HEK293 (cell line): ENCODE results near the gene SLC6A17.

ENCODE experiments used
- CTCF ChIA-PET: fragments of 350-600 bp; formaldehyde crosslinking; extraction: SDS; loops from one replicate; lab custom pipeline; 2021; ENCODE audit warnings: antibody characterized with exemption; lab: Yijun Ruan, JAX
- POLR2A ChIA-PET: fragments of 300-600 bp; formaldehyde crosslinking; extraction: SDS; loops from one replicate; lab custom pipeline; 2020; ENCODE audit warnings: antibody characterized with exemption, inconsistent platforms; lab: Yijun Ruan, JAX
- H3K27ac ChIP-seq: fragments of 200-500 bp; sonication (Bioruptor generic); 2 replicates; pipeline ENCODE4 v1.5.1; 2014; ENCODE audit warnings: low read depth, low read length, control low read depth, inconsistent platforms; ENCODE audit errors: extremely low read depth
- H3K36me3 ChIP-seq, 2 experiments: fragments of 200-500 bp in 1 of 2; sonication (Bioruptor generic) in 1 of 2; 1 replicate in 1 of 2; 2 replicates in 1 of 2; pipeline ENCODE4 v1.5.1; 2014 to 2017; ENCODE audit warnings: inconsistent platforms in 2 of 2, low read length in 2 of 2; ENCODE audit not compliant: control insufficient read depth in 2 of 2, insufficient read depth in 1 of 2
- H3K4me1 ChIP-seq: fragments of 200-500 bp; sonication (Bioruptor generic); 2 replicates; pipeline ENCODE4 v1.5.1; 2014; ENCODE audit warnings: mild to moderate bottlenecking, low read length, inconsistent platforms; ENCODE audit not compliant: control insufficient read depth, insufficient read depth
- H3K4me3 ChIP-seq: 2 replicates; pipeline ENCODE4 v1.5.1; 2011; ENCODE audit warnings: low read depth, mild to moderate bottlenecking, control low read depth, low read length, moderate library complexity
- H3K9me3 ChIP-seq: fragments of 200-500 bp; sonication (Bioruptor generic); 2 replicates; pipeline ENCODE4 v1.5.1; 2014; ENCODE audit warnings: low read depth, low read length, inconsistent platforms; ENCODE audit not compliant: control insufficient read depth, insufficient read depth
- CTCF ChIP-seq: fragments of 450-650 bp; formaldehyde crosslinking; IDR thresholded peaks from 2 replicates; pipeline ENCODE4 v1.5.1; 2016; ENCODE audit warnings: missing biosample characterization, missing genetic modification characterization
- FEZF1 ChIP-seq: fragments of 450-650 bp; formaldehyde crosslinking; IDR thresholded peaks from 2 replicates; pipeline ENCODE4 v1.5.1; 2016; ENCODE audit warnings: missing biosample characterization, missing genetic modification characterization
- PRDM2 ChIP-seq: fragments of 450-650 bp; formaldehyde crosslinking; IDR thresholded peaks from 2 replicates; pipeline ENCODE4 v1.5.1; 2016; ENCODE audit warnings: missing biosample characterization, missing genetic modification characterization, borderline replicate concordance
- TCF7L2 ChIP-seq: IDR thresholded peaks from 2 replicates; pipeline ENCODE4 v1.6.1; 2011; ENCODE audit warnings: low read depth, mild to moderate bottlenecking, inconsistent platforms, low read length, moderate library complexity, borderline replicate concordance
- ZBTB48 ChIP-seq: fragments of 450-650 bp; formaldehyde crosslinking; IDR thresholded peaks from 2 replicates; pipeline ENCODE4 v1.5.1; 2016; ENCODE audit warnings: missing biosample characterization, missing genetic modification characterization
- ZBTB7A ChIP-seq: fragments of 450-650 bp; formaldehyde crosslinking; IDR thresholded peaks from 2 replicates; pipeline ENCODE4 v1.5.1; 2016; ENCODE audit warnings: low read depth, missing biosample characterization, missing genetic modification characterization
- ZFP69B ChIP-seq: fragments of 450-650 bp; formaldehyde crosslinking; IDR thresholded peaks from 2 replicates; pipeline ENCODE4 v1.5.1; 2016; ENCODE audit warnings: missing biosample characterization, missing genetic modification characterization
- ZNF16 ChIP-seq: fragments of 450-650 bp; formaldehyde crosslinking; IDR thresholded peaks from 2 replicates; pipeline ENCODE4 v1.5.1; 2016; ENCODE audit warnings: low read depth, missing biosample characterization, missing genetic modification characterization
- ZNF174 ChIP-seq: fragments of 450-650 bp; formaldehyde crosslinking; IDR thresholded peaks from 2 replicates; pipeline ENCODE4 v1.5.0; 2017; ENCODE audit warnings: missing biosample characterization, mild to moderate bottlenecking, missing genetic modification characterization
- ZNF175 ChIP-seq: fragments of 450-650 bp; formaldehyde crosslinking; IDR thresholded peaks from 2 replicates; pipeline ENCODE4 v1.5.1; 2016; ENCODE audit warnings: missing biosample characterization, missing genetic modification characterization
- ZNF239 ChIP-seq: fragments of 450-650 bp; formaldehyde crosslinking; IDR thresholded peaks from 2 replicates; pipeline ENCODE4 v1.5.1; 2016; ENCODE audit warnings: missing biosample characterization, missing genetic modification characterization
- ZNF366 ChIP-seq: fragments of 450-650 bp; formaldehyde crosslinking; conservative IDR thresholded peaks from 2 replicates; pipeline ENCODE4 v1.5.1; 2016; ENCODE audit warnings: missing biosample characterization, missing genetic modification characterization
- ZNF423 ChIP-seq: fragments of 450-650 bp; formaldehyde crosslinking; IDR thresholded peaks from 2 replicates; pipeline ENCODE4 v1.5.1; 2016; ENCODE audit warnings: missing biosample characterization, missing genetic modification characterization
- ZNF513 ChIP-seq: fragments of 450-650 bp; IDR thresholded peaks from 2 replicates; pipeline ENCODE4 v1.5.1; 2018; ENCODE audit warnings: missing biosample characterization, missing genetic modification characterization
- ZNF530 ChIP-seq: fragments of 450-650 bp; formaldehyde crosslinking; IDR thresholded peaks from 2 replicates; pipeline ENCODE4 v1.5.1; 2016; ENCODE audit warnings: low read depth, missing biosample characterization, missing genetic modification characterization
- ZNF585B ChIP-seq: fragments of 450-650 bp; formaldehyde crosslinking; IDR thresholded peaks from 2 replicates; pipeline ENCODE4 v1.5.1; 2016; ENCODE audit warnings: missing biosample characterization, missing genetic modification characterization
- ZNF654 ChIP-seq: fragments of 450-650 bp; formaldehyde crosslinking; IDR thresholded peaks from 2 replicates; pipeline ENCODE4 v1.5.1; 2016; ENCODE audit warnings: low read depth, missing biosample characterization, missing genetic modification characterization
- ZNF664 ChIP-seq: fragments of 450-650 bp; formaldehyde crosslinking; IDR thresholded peaks from 2 replicates; pipeline ENCODE4 v1.5.1; 2016; ENCODE audit warnings: missing biosample characterization, missing genetic modification characterization
- ZNF692 ChIP-seq: fragments of 450-650 bp; formaldehyde crosslinking; IDR thresholded peaks from 2 replicates; pipeline ENCODE4 v1.5.1; 2016; ENCODE audit warnings: missing biosample characterization, missing genetic modification characterization
- ZNF830 ChIP-seq: fragments of 450-650 bp; IDR thresholded peaks from 2 replicates; pipeline ENCODE4 v1.5.0; 2018; ENCODE audit warnings: missing biosample characterization, missing genetic modification characterization, low read depth, mild to moderate bottlenecking, moderate library complexity

SLC6A17 gene

GRCh38 chr1:110159168-110159567 is 8.9 kb downstream of the SLC6A17 start (continued):
- TF ChIP-seq ZNF692 (no peak), ZNF366 (tag by site-specific recombination) (no peak), ZNF530 (tag by site-specific recombination) (no peak), ZBTB7A (no peak), ZNF654 (tag by site-specific recombination) (no peak), PRDM2 (tag by site-specific recombination) (no peak), ZBTB48 (tag by site-specific recombination) (no peak), ZFP69B (tag by site-specific recombination) (no peak)

- no peak overlapping the region for H3K4me3 ChIP-seq
- ChIA-PET CTCF (interaction anchor here (0.6 kb wide), 1 partner anchor 39 kb away, joined by 3 read pairs; no protein-coding TSS in a partner anchor), POLR2A (no interaction called here)
- no peaks in the 10 kb centered on the region for H3K9me3 ChIP-seq
- no peaks in the 10 kb centered on the region for H3K4me1 ChIP-seq
- H3K27ac ChIP-seq: no peak overlapping the region
- no peaks in the 10 kb centered on the region for H3K36me3 ChIP-seq
- TF ChIP-seq ZNF239 (tag by site-specific recombination) (no peak), TCF7L2 (no peak), FEZF1 (tag by site-specific recombination) (no peak), ZNF174 (tag by site-specific recombination) (no peak), ZNF585B (no peak), ZNF16 (no peak), CTCF (tag by site-specific recombination) (no peak), ZNF664 (no peak), ZNF830 (tag by site-specific recombination) (no peak), ZNF175 (tag by site-specific recombination) (no peak), ZNF513 (no peak), ZNF423 (tag by site-specific recombination) (no peak)
Measured at GRCh38 chr1:110160538-110161100, 10.3 kb downstream of the SLC6A17 start.
